ENCODE measurements around the gene PBX4. TPM values are rescaled to one million over a fixed set of nuclear protein-coding genes. Genes with fewer than 3 reads are reported as not detected.

Gene PBX4
- total and polyA plus RNA-seq, 2 of the 8 experiments (the other 6 are each of a cell fraction or from before 2014, with no cell fraction given): 3.4 to 3.8 TPM

- TF ChIP-seq RAD21 (IDR thresholded peaks at IDR 0.05 in 1 of 2, conservative IDR thresholded peaks at IDR 0.05 in 1 of 2; ENCODE audit: low read depth in 2 of 2, low read length in 2 of 2) (no peak), SRF (IDR thresholded peaks at IDR 0.05; ENCODE audit: low read depth, low read length) (no peak), HDAC6 (IDR thresholded peaks at IDR 0.05; ENCODE audit: low read depth, low read length) (no peak)
Measured at GRCh38 chr19:19661141-19661674, 42.7 kb upstream of the PBX4 start (continued).
